CD8-positive, alpha-beta memory T cell (primary cell): ENCODE measurements around the gene BCAS1. TPM values are rescaled to one million over a fixed set of nuclear protein-coding genes. Genes with fewer than 3 reads are reported as not detected.
A peak's percentile ranks its signal among the peaks of the same experiment; 100 is the strongest.

Experiments
- CTCF ChIA-PET: fragments of 350-600 bp; sonication (Branson Sonifier 250); formaldehyde crosslinking; loops from one replicate; lab custom pipeline; 2021; ENCODE audit warnings: antibody characterized with exemption; lab: Charles Lee
- POLR2A ChIA-PET: fragments of 350-600 bp; sonication (Branson Sonifier 250); formaldehyde crosslinking; loops from one replicate; lab custom pipeline; 2021; ENCODE audit warnings: antibody characterized with exemption; lab: Charles Lee
- DNase-seq, 5 donors: peaks; one replicate each; pipeline versions ENCODE4 v3.0.0 to v3.0.0-alpha.2; 2020 to 2022; ENCODE audit warnings: mixed read lengths in 1 of 5
- H3K27ac ChIP-seq: one replicate; pipeline ENCODE4 v1.7.0; 2013; ENCODE audit warnings: low read depth, mild to moderate bottlenecking, low read length, moderate library complexity
- H3K27me3 ChIP-seq: 2 replicates; pipeline ENCODE4 v1.7.0; 2013; ENCODE audit warnings: low read length, mild to moderate bottlenecking; ENCODE audit not compliant: insufficient read depth, poor library complexity, severe bottlenecking
- H3K36me3 ChIP-seq: 2 replicates; pipeline ENCODE4 v1.7.0; 2013; ENCODE audit warnings: mild to moderate bottlenecking, low read length, moderate library complexity; ENCODE audit not compliant: insufficient read depth
- H3K4me1 ChIP-seq: 2 replicates; pipeline ENCODE4 v1.7.0; 2013; ENCODE audit warnings: mild to moderate bottlenecking, low read length, moderate library complexity; ENCODE audit not compliant: insufficient read depth
- H3K4me3 ChIP-seq: 2 replicates; pipeline ENCODE4 v1.7.0; 2013; ENCODE audit warnings: mild to moderate bottlenecking, low read length
- H3K9me3 ChIP-seq: 2 replicates; pipeline ENCODE4 v1.7.0; 2013; ENCODE audit warnings: mild to moderate bottlenecking, low read length
- H3K27ac Mint-ChIP-seq, 8 donors: one replicate each; pipeline ENCODE4 v1.8.0; 2020 to 2021; ENCODE audit warnings: mixed read lengths in 8 of 8, mild to moderate bottlenecking in 6 of 8, inconsistent platforms in 3 of 8, moderate library complexity in 3 of 8
- H3K27me3 Mint-ChIP-seq, 2 donors: one replicate each; pipeline ENCODE4 v1.8.0; 2020 to 2021; ENCODE audit warnings: mixed read lengths in 2 of 2, mild to moderate bottlenecking in 1 of 2, moderate library complexity in 1 of 2
- H3K36me3 Mint-ChIP-seq, 3 donors: one replicate each; pipeline ENCODE4 v1.8.0; 2020 to 2021; ENCODE audit warnings: mixed read lengths in 3 of 3, inconsistent platforms in 1 of 3, mild to moderate bottlenecking in 1 of 3
- H3K4me1 Mint-ChIP-seq, 3 donors: one replicate each; pipeline ENCODE4 v1.8.0; 2020 to 2021; ENCODE audit warnings: mixed read lengths in 3 of 3, inconsistent platforms in 1 of 3, mild to moderate bottlenecking in 1 of 3
- H3K4me3 Mint-ChIP-seq, 7 donors: one replicate each; pipeline ENCODE4 v1.8.0; 2020 to 2021; ENCODE audit warnings: mixed read lengths in 7 of 7, mild to moderate bottlenecking in 6 of 7, moderate library complexity in 4 of 7, inconsistent platforms in 2 of 7
- H3K9me3 Mint-ChIP-seq, 5 donors: one replicate each; pipeline ENCODE4 v1.8.0; 2020 to 2022; ENCODE audit warnings: mixed read lengths in 5 of 5, mild to moderate bottlenecking in 3 of 5, moderate library complexity in 2 of 5, inconsistent platforms in 1 of 5
- polyA plus RNA-seq: library from polyadenylated mRNA; unstranded; fragments of 300-500 nt; fragmentation: Illumina TruSeq; gene quantifications from one replicate; pipeline ENCODE4 v1.2.3, GENCODE V29; 2021
- total RNA-seq, 2 experiments: library from RNA; stranded (reverse); gene quantifications; one replicate each; pipeline ENCODE4 v1.2.3, GENCODE V29; 2021

Gene BCAS1
- total and polyA plus RNA-seq, 3 experiments from 2014 or later: 0.09 to 0.91 (median 0.15) TPM

DNA sequence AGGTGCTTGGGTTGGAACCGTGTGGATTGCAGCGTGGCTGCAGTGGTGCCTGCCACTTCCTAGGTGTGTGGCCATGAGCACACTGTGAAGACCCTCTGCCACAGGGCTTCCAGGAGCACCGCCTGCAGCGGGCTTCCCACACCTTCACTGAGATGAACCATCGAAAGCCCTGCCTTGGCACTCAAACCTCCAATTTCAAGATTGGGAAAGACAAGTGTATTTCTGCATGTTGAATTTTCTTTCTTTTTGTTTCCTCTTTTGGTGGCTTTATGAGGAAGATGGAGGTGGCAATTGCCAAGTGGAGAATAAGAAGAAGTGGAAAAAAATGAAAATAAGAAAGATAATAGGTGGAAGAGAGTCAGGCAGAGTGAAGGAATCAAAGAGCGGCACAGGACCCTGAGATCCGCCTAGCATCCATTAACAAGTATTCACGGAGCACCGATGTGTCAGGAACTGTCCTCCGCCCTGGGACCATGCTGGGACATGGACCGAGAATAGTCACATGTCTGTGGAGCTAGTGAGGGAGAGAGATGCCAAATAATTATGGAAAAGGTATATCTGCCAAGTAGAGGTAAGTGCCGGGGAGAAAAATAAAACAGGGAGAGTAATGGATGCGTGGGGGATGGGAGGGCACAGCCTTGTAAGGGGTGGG is 159.9 kb downstream of the BCAS1 start:
- no peaks in the 10 kb centered on the region for H3K9me3 ChIP-seq
- ChIA-PET POLR2A (no interaction called here), CTCF (no interaction called here)
- Mint-ChIP-seq H3K36me3 (peaks cover 0 to 1% (median 0%) of the 10 kb centered on the region in 3 donors), H3K9me3 (no peaks in the 10 kb centered on the region), H3K27ac (peak overlapping the region in 2 of 8 donors; percentile 12 to 58), H3K4me3 (no peak overlapping the region), H3K4me1 (peaks cover 10 to 16% (median 16%) of the 10 kb centered on the region in 3 donors), H3K27me3 (peaks cover 0 to 1% of the 10 kb centered on the region in 2 donors)
- H3K27me3 ChIP-seq: no peaks in the 10 kb centered on the region
- DNase-seq: no peak
- no peak overlapping the region for H3K27ac ChIP-seq
- H3K4me3 ChIP-seq: no peak overlapping the region
- H3K4me1 ChIP-seq: peaks cover 20% of the 10 kb centered on the region
- no peaks in the 10 kb centered on the region for H3K36me3 ChIP-seq

DNA sequence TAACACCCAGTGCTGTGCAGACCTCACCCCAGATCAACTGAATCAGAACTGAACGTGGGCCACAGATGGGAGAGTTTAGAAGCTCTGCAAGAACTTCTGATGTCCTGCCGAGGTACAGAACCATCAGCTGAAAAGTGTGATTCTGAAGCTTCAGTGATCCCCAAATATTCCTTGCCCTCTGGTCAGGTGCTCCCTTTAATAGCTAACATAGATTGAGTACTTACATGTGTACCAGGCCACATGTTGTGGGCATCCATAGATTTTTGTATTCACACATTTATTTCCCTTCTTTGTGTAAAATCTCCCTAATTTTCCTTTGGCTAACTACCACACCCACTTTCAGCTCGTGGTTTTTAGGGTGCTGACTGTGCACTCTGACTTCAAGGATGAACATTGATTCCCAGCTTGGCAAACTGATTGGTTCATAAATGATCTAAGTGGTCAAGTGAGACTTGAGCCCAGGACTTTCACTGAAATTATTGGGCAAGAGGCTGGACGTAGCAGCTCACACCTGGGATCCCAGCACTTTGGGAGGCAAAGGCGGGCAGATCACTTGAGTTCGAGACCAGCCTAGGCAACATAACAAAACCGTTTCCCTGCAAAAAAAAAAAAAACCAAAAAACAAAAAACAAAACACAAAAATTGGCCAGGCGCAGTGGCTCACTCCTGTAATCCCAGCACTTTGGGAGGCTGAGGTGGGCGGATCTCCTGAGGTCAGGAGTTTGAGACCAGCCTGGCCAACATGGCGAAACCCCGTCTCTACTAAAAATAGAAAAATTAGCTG is 162.2 kb downstream of the BCAS1 start:
- H3K36me3 ChIP-seq: no peaks in the 10 kb centered on the region
- H3K4me1 ChIP-seq: peaks cover 5% of the 10 kb centered on the region
- H3K4me3 ChIP-seq: no peak overlapping the region
- H3K4me1 Mint-ChIP-seq: peaks cover 6 to 10% (median 7%) of the 10 kb centered on the region in 3 donors
- no peak overlapping the region for H3K27ac ChIP-seq
- H3K27ac Mint-ChIP-seq: no peak overlapping the region
- H3K9me3 ChIP-seq: no peaks in the 10 kb centered on the region
- ChIA-PET POLR2A (interaction anchor here (0.6 to 0.7 kb wide), 4 partner anchors 16 to 278 kb away, joined by 3 to 6 read pairs (median 4); no protein-coding TSS in a partner anchor), CTCF (interaction anchor here (0.8 to 1.5 kb wide), 5 partner anchors 8 to 313 kb away, joined by 3 to 9 read pairs (median 3); no protein-coding TSS in a partner anchor)
- H3K9me3 Mint-ChIP-seq: no peaks in the 10 kb centered on the region
- H3K27me3 ChIP-seq: no peaks in the 10 kb centered on the region
- H3K36me3 Mint-ChIP-seq: no peaks in the 10 kb centered on the region
- H3K4me3 Mint-ChIP-seq: no peak overlapping the region
- no peak for DNase-seq
- peaks cover 0 to 4% of the 10 kb centered on the region in 2 donors for H3K27me3 Mint-ChIP-seq

DNA sequence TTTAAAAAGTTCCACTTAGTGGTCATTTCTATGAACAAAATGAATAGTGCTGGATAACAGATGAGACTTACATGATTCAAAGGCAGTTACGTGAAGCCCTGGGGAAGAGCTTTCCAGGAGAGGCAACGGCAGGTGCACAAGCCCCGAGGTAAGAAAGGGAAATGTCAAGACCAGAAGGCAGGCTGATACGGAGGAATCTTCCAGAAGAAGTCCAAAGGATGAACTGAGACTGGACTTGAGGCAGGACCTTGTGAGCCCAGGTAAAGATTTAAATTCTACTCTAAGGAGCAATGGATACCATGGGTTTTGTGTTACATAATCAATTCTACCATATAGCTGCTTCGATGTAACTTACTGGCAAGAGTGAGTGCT is 164.6 kb downstream of the BCAS1 start:
- H3K27ac ChIP-seq: no peak overlapping the region
- H3K36me3 Mint-ChIP-seq: no peaks in the 10 kb centered on the region
- H3K27ac Mint-ChIP-seq: no peak overlapping the region
- peaks cover 0 to 4% of the 10 kb centered on the region in 2 donors for H3K27me3 Mint-ChIP-seq
- no peaks in the 10 kb centered on the region for H3K36me3 ChIP-seq
- no peaks in the 10 kb centered on the region for H3K9me3 ChIP-seq
- no peak overlapping the region for H3K4me3 ChIP-seq
- H3K4me3 Mint-ChIP-seq: no peak overlapping the region
- no peaks in the 10 kb centered on the region for H3K9me3 Mint-ChIP-seq
- H3K4me1 Mint-ChIP-seq: peaks cover 7 to 12% (median 10%) of the 10 kb centered on the region in 3 donors
- ChIA-PET CTCF (no interaction called here), POLR2A (no interaction called here)
- no peak for DNase-seq
- no peaks in the 10 kb centered on the region for H3K27me3 ChIP-seq
- peaks cover 5% of the 10 kb centered on the region for H3K4me1 ChIP-seq

DNA sequence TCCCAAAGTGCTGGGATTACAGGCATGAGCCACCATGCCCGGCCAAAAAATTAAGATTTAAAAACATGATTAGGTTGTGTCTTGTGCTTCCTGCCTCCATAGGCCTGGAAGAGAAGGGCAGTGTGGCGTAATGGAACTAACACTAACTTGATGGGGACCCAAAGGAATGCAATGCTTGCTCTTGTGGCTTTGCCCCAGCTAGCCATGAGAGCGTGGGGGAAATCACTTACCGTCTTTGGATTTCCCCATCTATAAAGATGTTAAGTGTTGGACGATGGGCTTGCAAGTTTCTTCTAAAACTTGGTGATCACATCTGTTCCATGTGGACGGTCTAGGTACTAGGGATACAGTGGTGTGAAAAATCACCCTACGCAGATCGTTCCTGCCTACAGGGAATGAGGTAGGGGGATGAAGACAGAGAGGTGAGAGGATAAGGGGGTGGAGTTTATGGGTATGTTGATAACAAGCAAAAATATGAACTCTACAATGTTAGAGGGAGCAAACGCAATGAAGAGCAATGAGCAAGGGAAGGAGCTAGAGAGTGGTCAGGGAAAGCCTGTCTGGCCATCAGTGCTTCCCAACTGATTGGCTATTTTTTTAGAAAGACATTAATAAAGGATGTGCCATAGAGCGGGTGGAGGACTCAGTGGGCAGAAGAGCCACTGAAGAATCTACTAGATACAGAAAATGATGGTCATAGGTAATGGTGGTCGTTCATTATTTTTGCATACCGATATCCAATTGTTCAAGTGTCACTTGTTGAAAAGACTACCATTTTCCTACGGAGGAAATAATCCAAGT is 165.2 kb downstream of the BCAS1 start:
- peaks cover 6 to 17% (median 14%) of the 10 kb centered on the region in 3 donors for H3K4me1 Mint-ChIP-seq
- POLR2A ChIA-PET: no interaction called here

DNA sequence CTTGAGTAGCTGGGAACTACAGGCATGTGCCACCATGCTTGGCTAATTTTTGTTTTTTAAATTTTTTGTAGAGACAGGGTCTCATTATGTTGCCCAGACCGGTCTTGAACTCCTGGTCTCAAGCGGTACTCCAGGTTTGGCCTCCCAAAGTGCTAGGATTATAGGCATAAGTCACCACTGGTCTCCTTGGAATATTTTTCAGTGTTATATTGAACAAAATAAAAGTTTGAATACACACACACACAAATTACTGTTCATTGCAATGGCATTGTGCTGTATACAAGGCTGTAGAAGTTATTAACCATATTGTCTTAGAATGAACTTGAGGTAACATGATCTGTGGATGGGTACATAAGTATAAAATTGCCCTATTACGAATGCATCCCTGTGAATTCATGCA is 166.1 kb downstream of the BCAS1 start:
- no peaks in the 10 kb centered on the region for H3K9me3 ChIP-seq
- Mint-ChIP-seq H3K4me3 (no peak overlapping the region), H3K27me3 (peaks cover 0 to 4% of the 10 kb centered on the region in 2 donors), H3K9me3 (no peaks in the 10 kb centered on the region), H3K4me1 (peaks cover 16 to 27% (median 24%) of the 10 kb centered on the region in 3 donors), H3K36me3 (no peaks in the 10 kb centered on the region), H3K27ac (no peak overlapping the region)
- no peaks in the 10 kb centered on the region for H3K27me3 ChIP-seq
- CTCF ChIA-PET: interaction anchor here (1.1 kb wide), 1 partner anchor 11 kb away, joined by 3 read pairs; no protein-coding TSS in a partner anchor
- DNase-seq: no peak
- peaks cover 17% of the 10 kb centered on the region for H3K4me1 ChIP-seq
- POLR2A ChIA-PET: no interaction called here
- no peak overlapping the region for H3K27ac ChIP-seq
- no peak overlapping the region for H3K4me3 ChIP-seq
- H3K36me3 ChIP-seq: no peaks in the 10 kb centered on the region

More for the DNA sequence above, 165.2 kb downstream of the BCAS1 start:
- Mint-ChIP-seq H3K4me3 (peak overlapping the region in 1 of 7 donors; percentile 42), H3K27me3 (peaks cover 0 to 4% of the 10 kb centered on the region in 2 donors), H3K27ac (peak overlapping the region in 2 of 8 donors; percentile 5 to 58), H3K9me3 (no peaks in the 10 kb centered on the region), H3K36me3 (no peaks in the 10 kb centered on the region)
- Histone ChIP-seq H3K9me3 (no peaks in the 10 kb centered on the region), H3K27me3 (no peaks in the 10 kb centered on the region), H3K4me1 (peaks cover 7% of the 10 kb centered on the region), H3K27ac (no peak overlapping the region), H3K36me3 (no peaks in the 10 kb centered on the region), H3K4me3 (no peak overlapping the region)
- DNase-seq: no peak
- CTCF ChIA-PET: no interaction called here

DNA sequence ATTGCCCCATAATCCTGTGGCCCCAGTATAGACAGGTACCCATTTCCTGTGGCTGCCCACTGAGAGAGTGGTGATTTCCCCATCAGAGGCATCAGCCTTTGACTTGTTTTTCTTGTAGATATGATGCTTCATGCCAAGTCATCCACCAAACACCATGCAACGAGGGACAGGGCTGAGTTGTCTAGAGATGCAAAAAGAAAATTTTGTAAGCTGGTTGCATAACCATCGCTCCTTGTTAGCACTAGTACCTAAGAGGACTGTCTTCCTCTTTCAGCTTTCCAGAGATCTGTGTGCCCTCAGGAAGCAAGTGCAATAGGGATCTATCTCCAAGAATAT is 166.8 kb downstream of the BCAS1 start:
- Histone ChIP-seq H3K4me1 (peaks cover 21% of the 10 kb centered on the region), H3K27me3 (no peaks in the 10 kb centered on the region), H3K27ac (no peak overlapping the region), H3K9me3 (no peaks in the 10 kb centered on the region), H3K4me3 (no peak overlapping the region), H3K36me3 (no peaks in the 10 kb centered on the region)
- peaks cover 21 to 33% (median 30%) of the 10 kb centered on the region in 3 donors for H3K4me1 Mint-ChIP-seq
- no peaks in the 10 kb centered on the region for H3K36me3 Mint-ChIP-seq
- CTCF ChIA-PET: interaction anchor here (1.1 kb wide), 1 partner anchor 12 kb away, joined by 3 read pairs; no protein-coding TSS in a partner anchor
- no peaks in the 10 kb centered on the region for H3K9me3 Mint-ChIP-seq
- H3K4me3 Mint-ChIP-seq: no peak overlapping the region
- peaks cover 0 to 4% of the 10 kb centered on the region in 2 donors for H3K27me3 Mint-ChIP-seq
- H3K27ac Mint-ChIP-seq: peak overlapping the region in 1 of 8 donors; percentile 63
- POLR2A ChIA-PET: interaction anchor here (0.6 kb wide), 1 partner anchor 37 kb away, joined by 5 read pairs; no protein-coding TSS in a partner anchor
- DNase-seq: no peak

DNA sequence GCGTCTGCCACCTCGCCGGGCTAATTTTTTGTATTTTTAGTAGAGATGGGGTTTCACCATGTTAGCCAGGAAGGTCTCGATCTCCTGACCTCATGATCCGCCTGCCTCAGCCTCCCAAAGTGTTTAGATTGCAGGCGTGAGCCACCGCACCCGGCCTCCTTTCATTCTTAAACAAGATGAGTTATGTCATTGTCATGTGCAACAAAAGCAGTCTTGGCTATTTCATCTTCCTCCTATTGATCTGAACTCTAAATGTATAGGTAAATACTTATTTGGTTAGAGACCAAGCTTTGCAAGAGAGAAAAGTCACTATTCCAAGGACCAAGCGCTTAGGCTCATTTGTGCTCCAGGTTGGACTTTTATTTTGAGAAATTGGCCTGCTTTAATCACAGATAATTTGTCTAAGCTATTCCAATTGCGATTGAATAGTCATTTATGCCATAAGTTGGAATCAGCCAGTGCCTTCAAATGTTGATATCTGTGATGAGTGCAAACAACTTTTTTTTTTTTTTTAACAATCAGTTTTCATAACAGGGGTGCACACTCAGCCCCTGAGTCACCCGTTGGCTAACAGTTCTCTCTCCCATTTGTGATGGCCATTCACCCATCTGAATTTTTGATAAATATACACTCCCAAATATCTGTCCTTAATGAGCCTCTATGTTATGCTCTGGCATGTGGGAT is 167.3 kb downstream of the BCAS1 start:
- DNase-seq: no peak
- Mint-ChIP-seq H3K4me1 (peaks cover 22 to 38% (median 35%) of the 10 kb centered on the region in 3 donors), H3K4me3 (no peak overlapping the region), H3K36me3 (no peaks in the 10 kb centered on the region), H3K27me3 (peaks cover 0 to 4% of the 10 kb centered on the region in 2 donors), H3K27ac (peak overlapping the region in 2 of 8 donors; percentile 41 to 63), H3K9me3 (no peaks in the 10 kb centered on the region)
- Histone ChIP-seq H3K4me1 (peaks cover 21% of the 10 kb centered on the region), H3K4me3 (no peak overlapping the region), H3K9me3 (no peaks in the 10 kb centered on the region), H3K27ac (no peak overlapping the region), H3K27me3 (no peaks in the 10 kb centered on the region), H3K36me3 (no peaks in the 10 kb centered on the region)
- POLR2A ChIA-PET: interaction anchor here (0.6 kb wide), 1 partner anchor 37 kb away, joined by 5 read pairs; no protein-coding TSS in a partner anchor
- CTCF ChIA-PET: interaction anchor here (0.7 to 2.1 kb wide), 4 partner anchors 31 to 325 kb away, joined by 3 to 7 read pairs (median 4); no protein-coding TSS in a partner anchor
